ENCODE data around the gene CLTCL1. TPM values are rescaled to one million over a fixed set of nuclear protein-coding genes. Genes with fewer than 3 reads are reported as not detected.
A peak's percentile ranks its signal among the peaks of the same experiment; 100 is the strongest.

CLTCL1 gene
- total and polyA plus RNA-seq, 10 donors: 1.0 to 12.4 (median 6.1) TPM

DNA sequence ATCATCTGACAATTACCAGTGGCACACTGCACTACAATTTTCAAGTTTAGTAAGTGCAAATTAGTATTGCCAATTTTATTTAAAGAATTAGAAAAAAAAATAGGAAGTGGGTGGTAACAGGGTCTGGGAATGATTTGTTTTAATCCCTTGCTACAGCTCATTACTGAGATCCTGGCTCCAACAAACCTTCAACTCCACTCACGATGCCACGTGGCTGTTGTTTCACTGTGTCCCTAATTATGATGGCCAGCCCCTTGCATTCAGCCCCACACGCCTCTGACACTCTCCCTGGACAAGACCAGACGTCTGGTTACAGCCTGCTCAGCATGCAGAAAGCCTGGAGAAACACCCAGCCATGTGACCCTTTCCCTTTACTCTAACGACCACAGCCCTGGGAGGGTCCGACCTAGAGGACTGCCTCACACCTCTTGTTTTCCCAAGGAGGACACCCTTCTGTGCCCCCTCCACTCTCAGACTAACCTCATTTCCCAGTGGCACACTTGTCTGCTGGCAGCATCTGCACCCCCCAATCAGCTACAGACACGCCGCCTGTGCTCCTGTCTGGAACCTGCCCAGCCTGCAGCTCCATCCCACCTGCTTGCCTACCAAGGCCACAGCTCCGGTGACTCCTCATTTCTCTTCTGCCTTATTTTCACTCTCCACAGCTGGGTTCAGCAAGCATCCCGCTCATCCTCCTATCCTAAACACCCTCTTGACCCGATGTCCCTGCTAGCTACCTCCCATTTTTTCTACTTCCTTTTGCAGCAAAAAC, 94.5 kb downstream of the CLTCL1 start:
- DNase-seq: no peak
- no peaks in the 10 kb centered on the region for H3K27me3 ChIP-seq (replicated peaks in 1 of 7)
- H3K4me3 ChIP-seq: no peak overlapping the region
- H3K4me1 ChIP-seq: peaks cover 0 to 8% (median 2%) of the 10 kb centered on the region in 6 donors
- intact Hi-C loops (cut with DNase I; ENCODE audit: low total_unique reads): no loop called here
- no peaks in the 10 kb centered on the region for H3K9me3 ChIP-seq
- TF ChIP-seq POLR2A (IDR thresholded peaks at IDR 0.05) (no peak), POLR2AphosphoS5 (IDR thresholded peaks at IDR 0.05) (no peak)
- TF ChIP-seq, protein P1, sequence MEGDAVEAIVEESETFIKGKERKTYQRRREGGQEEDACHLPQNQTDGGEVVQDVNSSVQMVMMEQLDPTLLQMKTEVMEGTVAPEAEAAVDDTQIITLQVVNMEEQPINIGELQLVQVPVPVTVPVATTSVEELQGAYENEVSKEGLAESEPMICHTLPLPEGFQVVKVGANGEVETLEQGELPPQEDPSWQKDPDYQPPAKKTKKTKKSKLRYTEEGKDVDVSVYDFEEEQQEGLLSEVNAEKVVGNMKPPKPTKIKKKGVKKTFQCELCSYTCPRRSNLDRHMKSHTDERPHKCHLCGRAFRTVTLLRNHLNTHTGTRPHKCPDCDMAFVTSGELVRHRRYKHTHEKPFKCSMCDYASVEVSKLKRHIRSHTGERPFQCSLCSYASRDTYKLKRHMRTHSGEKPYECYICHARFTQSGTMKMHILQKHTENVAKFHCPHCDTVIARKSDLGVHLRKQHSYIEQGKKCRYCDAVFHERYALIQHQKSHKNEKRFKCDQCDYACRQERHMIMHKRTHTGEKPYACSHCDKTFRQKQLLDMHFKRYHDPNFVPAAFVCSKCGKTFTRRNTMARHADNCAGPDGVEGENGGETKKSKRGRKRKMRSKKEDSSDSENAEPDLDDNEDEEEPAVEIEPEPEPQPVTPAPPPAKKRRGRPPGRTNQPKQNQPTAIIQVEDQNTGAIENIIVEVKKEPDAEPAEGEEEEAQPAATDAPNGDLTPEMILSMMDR (IDR thresholded peaks at IDR 0.05 in 8 of 11, conservative IDR thresholded peaks at IDR 0.05 in 3 of 11): no peak
- H3K36me3 ChIP-seq: peaks cover 0 to 100% (median 0%) of the 10 kb centered on the region in 6 donors
- WGBS, 5 donors: 72 to 92% (median 85%) methylated on average over 11 of the region's 11 CpGs
- no peak overlapping the region for H3K27ac ChIP-seq

DNA sequence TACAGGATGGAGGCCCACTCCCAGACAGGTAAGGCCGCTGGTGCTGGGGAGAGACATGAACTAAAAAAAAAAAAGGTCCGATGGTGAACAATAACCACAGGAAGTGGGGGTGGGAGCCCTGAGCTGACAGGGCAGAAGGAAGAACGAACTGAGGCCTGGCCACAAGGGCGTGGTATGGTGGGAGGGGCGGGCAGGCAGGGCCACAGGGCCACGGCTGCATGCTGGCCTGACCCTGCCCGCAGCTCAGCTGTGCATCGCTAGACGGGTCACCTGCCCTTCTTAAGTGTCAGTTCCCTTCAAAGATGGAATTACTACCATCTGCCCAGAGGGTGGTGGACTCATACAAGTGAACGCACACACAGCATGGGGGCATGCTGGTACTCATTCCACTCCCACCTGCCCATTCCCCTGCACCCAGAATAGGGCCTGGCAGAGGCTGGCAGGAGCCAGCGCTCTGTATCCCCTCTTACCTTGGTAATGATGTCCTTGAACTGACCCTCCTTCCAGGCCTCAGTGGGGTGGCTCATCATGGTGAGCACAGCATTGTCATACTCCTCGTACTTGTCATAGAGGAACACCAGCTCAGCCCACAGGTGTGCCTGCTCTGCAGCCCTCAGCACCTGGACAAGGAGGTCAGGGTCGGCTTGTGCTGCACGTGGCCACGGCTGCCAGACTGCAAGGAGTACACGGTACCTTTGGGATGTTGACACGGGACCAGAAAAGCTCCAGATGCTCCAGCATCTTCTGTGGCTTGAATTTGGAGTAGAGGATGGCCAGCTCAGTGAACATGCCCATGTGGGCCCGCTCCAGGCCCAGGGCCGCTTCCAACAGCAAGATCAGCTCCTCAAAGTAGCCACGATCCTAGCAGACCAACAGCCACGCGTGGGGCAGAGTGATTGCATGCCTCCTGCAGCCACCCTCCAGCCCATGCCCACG, 95.5 kb downstream of the CLTCL1 start:
- H3K27me3 ChIP-seq (replicated peaks in 1 of 7): no peaks in the 10 kb centered on the region

DNA sequence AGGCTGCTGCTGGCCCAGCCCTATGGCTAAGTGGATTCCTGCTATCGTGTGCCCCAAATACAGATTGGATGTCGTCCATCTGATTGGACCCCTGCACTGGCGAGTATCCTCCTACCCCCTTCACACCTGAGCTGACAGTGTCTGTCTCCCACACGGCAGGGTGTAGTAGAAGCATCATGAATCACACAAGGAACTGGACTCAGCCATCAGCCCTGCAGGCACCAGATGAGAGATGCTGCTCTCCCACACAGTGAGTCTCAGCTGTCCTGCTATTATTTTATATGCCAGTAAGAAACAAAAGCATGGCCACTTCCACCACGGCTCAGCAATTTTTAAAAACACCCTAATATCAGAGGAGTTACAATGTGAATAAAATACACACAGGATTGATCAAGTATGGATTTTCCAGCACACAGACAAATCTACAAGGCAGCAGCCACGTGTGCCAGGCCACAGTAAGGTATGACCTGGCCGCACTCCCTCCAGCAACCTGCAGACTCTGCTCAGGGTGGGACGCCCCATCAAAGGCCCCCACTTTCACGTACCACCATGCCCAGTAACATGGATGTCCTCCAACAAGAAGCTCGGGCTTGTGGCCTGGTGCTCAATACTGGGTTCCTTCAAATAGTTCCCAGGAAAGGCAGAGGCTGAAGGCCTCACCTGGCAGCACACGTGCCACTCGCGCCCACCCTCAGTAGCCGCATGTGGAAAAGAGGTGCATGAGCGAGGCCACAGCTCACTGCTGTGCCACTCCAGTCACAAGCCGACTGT, 96.6 kb downstream of the CLTCL1 start:
- intact Hi-C loops (cut with DNase I; ENCODE audit: low total_unique reads): no loop called here
- Histone ChIP-seq H3K4me3 (no peak overlapping the region), H3K27ac (no peak overlapping the region), H3K9me3 (no peaks in the 10 kb centered on the region), H3K4me1 (peaks cover 0 to 8% (median 2%) of the 10 kb centered on the region in 6 donors), H3K27me3 (replicated peaks in 1 of 7) (no peaks in the 10 kb centered on the region), H3K36me3 (peaks cover 0 to 99% (median 0%) of the 10 kb centered on the region in 6 donors)
- 92 to 96% (median 94%) methylated on average over 11 to 16 of the region's 16 CpGs for WGBS, 5 donors
- TF ChIP-seq POLR2A (IDR thresholded peaks at IDR 0.05): no peak
- no peak for TF ChIP-seq POLR2AphosphoS5 (IDR thresholded peaks at IDR 0.05)
- TF ChIP-seq, protein P1 (IDR thresholded peaks at IDR 0.05 in 8 of 11, conservative IDR thresholded peaks at IDR 0.05 in 3 of 11): no peak
- DNase-seq: no peak

More for the DNA sequence above, 95.5 kb downstream of the CLTCL1 start:
- peak; percentile 75 for DNase-seq
- WGBS, 5 donors: 62 to 75% (median 68%) methylated on average over 14 to 23 of the region's 23 CpGs
- intact Hi-C loops (cut with DNase I; ENCODE audit: low total_unique reads): no loop called here
- Histone ChIP-seq H3K4me3 (no peak overlapping the region), H3K27ac (no peak overlapping the region), H3K9me3 (no peaks in the 10 kb centered on the region), H3K4me1 (peaks cover 0 to 8% (median 2%) of the 10 kb centered on the region in 6 donors), H3K36me3 (peaks cover 0 to 99% (median 0%) of the 10 kb centered on the region in 6 donors)
- TF ChIP-seq POLR2AphosphoS5 (IDR thresholded peaks at IDR 0.05): no peak
- no peak for TF ChIP-seq POLR2A (IDR thresholded peaks at IDR 0.05)
- TF ChIP-seq, protein P1 (IDR thresholded peaks at IDR 0.05 in 8 of 11, conservative IDR thresholded peaks at IDR 0.05 in 3 of 11): no peak
